GM18861 (cell line): ENCODE data around the gene NOD2.
A peak's percentile ranks its signal among the peaks of the same experiment; 100 is the strongest.

Source experiments
- ATAC-seq: cut with Tn5 transposase; IDR thresholded peaks from one replicate; pipeline ENCODE4 v1.9.1; 2021; ENCODE audit not compliant: unreplicated experiment

The NOD2 gene

GRCh38 chr16:50692999-50693781, at the start of gene NOD2:
Gene NOD2 (plus strand): TSS chr16:50693606. CDS start chr16:50699496, 5,890 bp downstream.
- no peak for ATAC-seq

DNA sequence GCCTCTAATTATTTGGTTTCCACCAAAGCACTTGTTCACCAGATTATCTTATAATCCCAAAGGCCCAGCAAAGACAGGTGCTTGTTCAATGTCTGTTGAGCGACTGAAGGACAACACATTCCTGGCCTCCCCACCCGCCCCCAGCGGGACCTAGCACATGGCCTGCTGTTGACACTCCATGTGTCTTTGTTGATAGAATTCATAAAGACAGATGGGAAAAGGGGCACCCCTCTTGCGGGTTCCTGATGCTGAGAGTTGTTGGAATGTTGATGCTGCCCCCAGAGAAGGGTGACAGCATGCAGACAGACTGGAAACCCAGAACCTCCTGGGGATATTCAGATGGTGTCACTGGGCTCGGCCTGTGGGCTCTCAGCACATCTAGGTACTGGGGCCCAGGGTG, 49.2 kb upstream of the NOD2 start:
- ATAC-seq, result no peak

GRCh38 chr16:50644729-50645128, 48.7 kb upstream of the NOD2 start:
- ATAC-seq, result no peak

GRCh38 chr16:50645563-50646220, 47.7 kb upstream of the NOD2 start:
- no peak for ATAC-seq

- no peak for ATAC-seq
Measured at GRCh38 chr16:50646345-50646744, 47.1 kb upstream of the NOD2 start.

DNA sequence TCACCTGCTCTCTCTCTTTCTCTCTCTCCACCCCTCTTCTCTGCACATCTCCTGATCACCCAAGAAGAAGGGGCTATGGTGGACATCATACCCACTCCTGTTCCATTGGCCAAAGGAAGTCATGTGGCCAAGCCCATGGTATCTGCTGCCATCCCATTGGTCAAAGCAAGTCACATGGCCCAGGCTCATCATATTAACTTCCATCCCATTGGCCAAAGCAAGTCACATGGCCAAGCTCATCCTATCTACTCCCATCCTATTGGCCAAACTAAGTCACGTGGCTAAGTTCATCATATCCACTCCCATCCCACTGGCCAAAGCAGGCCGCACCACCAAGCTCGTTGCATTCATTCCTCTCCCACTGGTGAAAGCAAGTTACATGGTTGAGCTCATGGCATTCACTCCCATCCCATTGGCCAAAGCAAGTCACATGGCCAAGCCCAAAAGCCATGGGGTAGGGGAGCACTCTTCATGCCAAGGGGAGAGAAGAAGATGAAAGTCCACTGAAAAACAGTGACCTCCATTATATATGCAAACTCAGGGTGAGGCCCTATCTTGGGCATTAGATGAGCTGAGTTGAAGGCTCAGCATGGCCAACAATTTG, 41.5 kb upstream of the NOD2 start:
- ATAC-seq, result no peak

DNA sequence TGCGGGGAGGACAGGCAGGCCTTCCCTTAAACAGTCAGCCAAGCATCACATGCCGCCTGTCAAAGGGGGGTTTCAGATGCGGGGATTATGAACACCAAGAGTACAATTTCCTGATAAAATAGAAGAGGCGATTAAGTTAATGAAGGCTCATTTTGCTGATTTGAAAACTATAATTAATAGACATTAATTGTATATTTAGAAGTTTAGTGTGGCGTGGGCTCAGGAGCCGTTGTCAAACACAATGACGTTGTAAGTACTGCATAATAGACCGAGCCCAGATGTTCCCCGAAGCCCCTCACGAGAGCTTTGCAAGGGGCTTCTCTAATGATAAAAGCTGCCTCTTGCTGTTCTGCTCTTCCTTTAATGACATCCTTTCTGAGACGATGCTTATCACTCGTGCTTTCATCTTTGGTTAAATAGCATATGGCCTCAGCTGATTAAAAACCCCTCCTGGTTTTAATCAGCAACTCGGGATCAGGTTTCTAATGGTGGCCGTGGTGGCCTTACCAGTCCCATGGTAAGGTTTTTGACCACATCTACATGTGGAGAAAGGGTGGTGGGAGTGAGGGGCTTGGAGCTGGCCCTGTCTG, 40.5 kb upstream of the NOD2 start:
- no peak for ATAC-seq

DNA sequence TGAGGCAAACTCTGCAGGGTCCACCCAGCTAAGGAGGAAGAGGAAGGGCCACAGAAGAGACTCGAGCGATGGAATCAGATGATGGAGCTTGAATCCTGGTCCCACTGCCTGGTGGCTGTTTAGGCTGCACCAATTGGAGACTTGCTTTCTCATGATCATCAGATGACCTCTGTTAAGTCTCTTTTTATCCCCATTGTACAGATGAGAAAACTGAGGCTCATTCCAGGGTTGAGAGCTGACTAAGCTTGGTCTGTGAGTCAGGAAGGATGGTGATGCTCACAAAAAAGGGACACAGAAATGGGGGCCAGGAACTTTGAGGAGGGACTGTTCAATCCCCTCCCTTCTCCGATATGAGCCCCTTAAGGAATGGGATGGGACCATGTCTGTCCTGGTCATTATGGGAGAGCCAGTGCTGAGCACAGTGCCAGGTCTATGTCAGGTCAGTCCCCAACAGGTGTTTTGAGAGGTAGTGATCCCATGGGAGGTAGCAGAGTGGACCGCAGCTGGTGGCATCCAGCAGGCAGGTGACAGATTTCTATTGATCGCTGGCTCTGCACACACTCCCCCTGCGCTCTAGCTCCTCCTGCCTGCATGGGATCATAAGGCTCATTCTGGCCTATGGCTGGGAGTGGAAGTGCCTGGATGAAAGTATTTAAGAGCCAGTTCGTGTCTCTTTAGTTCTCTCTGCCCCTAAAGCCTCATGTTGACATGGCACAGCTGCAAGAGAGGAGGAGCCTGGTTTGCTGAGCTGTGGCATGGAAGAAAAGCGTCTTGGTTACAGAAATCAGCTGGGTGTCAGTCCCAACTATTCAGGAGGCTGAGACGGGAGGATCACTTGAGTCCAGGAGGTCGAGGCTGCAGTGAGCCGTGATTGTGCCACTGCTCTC, 39.5 kb upstream of the NOD2 start:
- ATAC-seq, result no peak

GRCh38 chr16:50655558-50656055, 37.8 kb upstream of the NOD2 start:
- no peak for ATAC-seq

GRCh38 chr16:50657241-50657640, 36.2 kb upstream of the NOD2 start:
- no peak for ATAC-seq

DNA sequence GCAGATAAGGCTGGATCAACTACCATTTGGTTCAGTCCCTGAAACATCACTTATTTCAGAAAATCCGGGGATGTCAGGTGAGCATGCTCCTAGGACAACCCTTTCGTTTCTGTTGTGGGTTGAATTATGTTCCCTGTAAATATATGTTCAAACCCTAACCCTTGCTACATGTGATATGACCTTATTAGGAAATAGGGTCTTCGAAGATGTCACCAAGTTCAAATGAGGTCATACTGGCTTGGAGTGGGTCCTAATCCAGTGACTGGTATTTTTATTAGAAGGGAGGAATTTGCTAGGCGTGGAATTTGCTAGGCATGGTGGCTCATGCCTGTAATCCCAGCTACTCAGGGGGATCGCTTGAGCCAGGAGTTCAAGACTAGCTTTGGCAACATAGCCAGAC, 33.6 kb upstream of the NOD2 start:
- no peak for ATAC-seq

- ATAC-seq, result no peak
Measured at GRCh38 chr16:50662306-50662940, 31.0 kb upstream of the NOD2 start.

DNA sequence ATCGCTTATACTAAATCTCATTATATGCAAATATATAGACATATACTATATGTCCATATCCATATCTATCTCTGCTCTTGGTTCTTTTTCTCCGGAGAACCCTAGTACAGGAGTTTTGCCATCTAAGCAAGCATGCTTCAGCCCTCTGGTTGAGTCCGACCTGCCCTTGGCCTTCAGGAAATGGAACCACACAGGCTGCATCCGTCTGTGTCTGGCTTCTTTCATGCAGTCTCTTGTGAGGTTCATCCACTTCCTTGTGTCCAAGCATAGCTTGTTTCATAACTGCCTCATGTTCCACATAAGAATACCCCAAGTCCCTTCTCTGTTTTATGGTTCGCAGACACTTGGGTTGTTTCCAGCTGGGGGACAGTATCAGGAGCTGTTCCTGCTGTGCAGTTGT, 29.1 kb upstream of the NOD2 start:
- ATAC-seq, result no peak

DNA sequence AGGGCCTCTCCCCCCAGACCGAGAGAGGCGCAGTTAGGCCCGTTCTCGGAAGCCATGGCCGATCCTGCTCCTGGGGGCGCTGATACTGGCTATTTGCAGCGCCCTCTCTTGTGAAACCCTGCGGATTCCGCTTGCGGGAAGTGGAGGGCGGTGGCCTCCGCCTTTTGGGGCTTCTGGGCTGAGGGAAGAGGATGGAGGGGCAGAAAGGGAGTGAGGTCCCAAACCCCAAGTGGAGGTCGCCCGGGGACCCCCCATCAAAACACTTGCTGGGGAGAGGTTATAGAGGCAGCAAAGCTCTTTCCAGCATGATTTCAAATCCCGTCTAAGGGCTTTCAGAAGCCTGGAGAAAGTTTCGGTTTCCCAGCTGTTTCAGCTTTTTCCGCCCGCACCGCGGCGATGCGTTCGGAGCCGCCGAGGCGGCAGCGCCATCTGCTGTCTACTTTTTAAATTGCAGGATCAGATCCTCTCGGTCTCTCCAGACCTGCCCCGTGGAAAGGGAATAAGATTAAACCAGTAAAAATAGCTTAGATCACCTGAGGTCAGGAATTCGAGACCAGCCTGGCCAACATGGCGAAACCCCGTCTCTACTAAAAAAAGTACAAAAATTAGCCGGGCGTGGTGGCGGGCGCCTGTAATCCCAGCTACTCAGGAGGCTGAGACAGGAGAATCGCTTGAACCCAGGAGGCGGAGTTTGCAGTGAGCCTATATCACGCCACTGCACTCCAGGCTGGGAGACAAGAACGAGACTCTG, 28.1 kb upstream of the NOD2 start:
- ATAC-seq, result no peak

GRCh38 chr16:50666658-50667496, 26.5 kb upstream of the NOD2 start:
- peak; percentile 86 for ATAC-seq

GRCh38 chr16:50667497-50668367, 25.7 kb upstream of the NOD2 start:
- ATAC-seq, result no peak

DNA sequence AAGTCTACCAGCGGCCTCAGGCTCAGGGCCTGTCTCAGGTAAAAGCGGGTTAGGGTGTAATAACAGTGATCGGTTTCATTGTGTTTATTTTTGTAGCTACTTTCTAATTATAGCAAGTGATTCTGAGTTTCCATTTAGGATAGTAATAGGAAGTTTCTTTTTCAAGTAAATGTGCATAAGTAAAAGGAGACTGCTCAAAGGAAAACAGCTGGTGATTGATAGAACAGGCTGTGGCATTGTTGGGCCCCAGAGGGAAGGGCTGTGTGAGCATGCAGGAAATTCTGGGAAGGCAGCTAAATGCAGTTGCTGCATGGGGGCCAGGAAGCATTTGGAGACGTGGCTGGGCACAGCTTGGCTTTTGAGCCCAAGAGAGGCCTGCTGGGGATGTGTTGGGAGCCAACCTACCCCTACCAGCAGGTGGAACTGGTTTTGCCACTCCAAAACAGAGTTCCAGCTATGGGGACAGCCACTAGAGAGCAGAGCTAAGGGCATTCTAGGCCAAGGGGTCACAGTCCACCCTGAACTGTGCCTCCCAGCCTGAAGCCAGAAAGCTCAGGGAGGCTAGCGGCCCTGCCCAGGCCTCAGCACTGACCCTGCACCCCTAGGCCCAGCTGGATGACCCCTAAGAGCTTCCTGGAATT, 24.9 kb upstream of the NOD2 start:
- no peak for ATAC-seq
